H9 (cell line): ENCODE data around the gene C1QB. TPM values are rescaled to one million over a fixed set of nuclear protein-coding genes. Genes with fewer than 3 reads are reported as not detected.

Source experiments
- DNase-seq: peaks from one replicate; pipeline ENCODE4 v3.0.0-alpha.2; 2017
- H2AFZ ChIP-seq: one replicate; pipeline ENCODE4 v1.6.1; 2013; ENCODE audit warnings: mild to moderate bottlenecking, low read length, control low read depth, moderate library complexity
- H2AK5ac ChIP-seq: 2 replicates; pipeline ENCODE4 v1.6.1; 2013; ENCODE audit warnings: low read length, control low read depth, mixed read lengths; ENCODE audit not compliant: insufficient read length
- H2BK120ac ChIP-seq: one replicate; pipeline ENCODE4 v1.6.1; 2013; ENCODE audit warnings: low read depth, mild to moderate bottlenecking, low read length, control low read depth, inconsistent platforms; ENCODE audit not compliant: poor library complexity, severe bottlenecking
- H2BK12ac ChIP-seq: 2 replicates; pipeline ENCODE4 v1.6.1; 2013; ENCODE audit warnings: low read length, control low read depth, mixed read lengths, low read depth; ENCODE audit not compliant: insufficient read length
- H2BK15ac ChIP-seq: 2 replicates; pipeline ENCODE4 v1.6.1; 2013; ENCODE audit warnings: low read depth, low read length, control low read depth
- H2BK20ac ChIP-seq: one replicate; pipeline ENCODE4 v1.6.1; 2013; ENCODE audit warnings: low read depth, mild to moderate bottlenecking, low read length, control low read depth, inconsistent platforms; ENCODE audit not compliant: poor library complexity, severe bottlenecking
- H2BK5ac ChIP-seq: 2 replicates; pipeline ENCODE4 v1.6.1; 2013; ENCODE audit warnings: low read length, control low read depth, mixed read lengths; ENCODE audit not compliant: insufficient read length
- H3K14ac ChIP-seq: 2 replicates; pipeline ENCODE4 v1.6.1; 2013; ENCODE audit warnings: low read length, control low read depth; ENCODE audit not compliant: insufficient read depth
- H3K18ac ChIP-seq: 2 replicates; pipeline ENCODE4 v1.6.1; 2013; ENCODE audit warnings: low read depth, mild to moderate bottlenecking, mixed read lengths, low read length, control low read depth; ENCODE audit not compliant: insufficient read length
- H3K23ac ChIP-seq: 2 replicates; pipeline ENCODE4 v1.6.1; 2013; ENCODE audit warnings: low read length, control low read depth, mixed read lengths, low read depth; ENCODE audit not compliant: insufficient read length
- H3K23me2 ChIP-seq: 2 replicates; pipeline ENCODE4 v1.6.1; 2013; ENCODE audit warnings: low read depth, mild to moderate bottlenecking, mixed read lengths, low read length, control low read depth; ENCODE audit not compliant: insufficient read length, poor library complexity, severe bottlenecking
- H3K27ac ChIP-seq: 2 replicates; pipeline ENCODE4 v1.5.1; 2013; ENCODE audit warnings: low read length, control low read depth, mixed read lengths, low read depth; ENCODE audit not compliant: insufficient read length
- H3K27me3 ChIP-seq: 2 replicates; pipeline ENCODE4 v1.6.1; 2013; ENCODE audit warnings: low read length, control low read depth, inconsistent platforms; ENCODE audit not compliant: insufficient read depth
- H3K4ac ChIP-seq: 2 replicates; pipeline ENCODE4 v1.6.1; 2013; ENCODE audit warnings: low read depth, mild to moderate bottlenecking, control low read depth, inconsistent platforms, low read length, moderate library complexity
- H3K4me1 ChIP-seq: 2 replicates; pipeline ENCODE4 v1.6.1; 2013; ENCODE audit warnings: low read length, control low read depth, inconsistent platforms; ENCODE audit not compliant: insufficient read depth
- H3K4me2 ChIP-seq: 2 replicates; pipeline ENCODE4 v1.6.1; 2013; ENCODE audit warnings: low read length, control low read depth, mixed read lengths; ENCODE audit not compliant: insufficient read length, insufficient read depth
- H3K56ac ChIP-seq: 2 replicates; pipeline ENCODE4 v1.6.1; 2013; ENCODE audit warnings: low read depth, mild to moderate bottlenecking, mixed read lengths, low read length, control low read depth; ENCODE audit not compliant: insufficient read length
- H3K79me1 ChIP-seq: 2 replicates; pipeline ENCODE4 v1.6.1; 2013; ENCODE audit warnings: low read depth, mild to moderate bottlenecking, moderate library complexity, low read length, control low read depth, inconsistent platforms; ENCODE audit not compliant: insufficient read depth, poor library complexity, severe bottlenecking
- H3K79me2 ChIP-seq: 2 replicates; pipeline ENCODE4 v1.6.1; 2013; ENCODE audit warnings: low read length, control low read depth, inconsistent platforms; ENCODE audit not compliant: insufficient read depth
- H3K9ac ChIP-seq: 2 replicates; pipeline ENCODE4 v1.6.1; 2013; ENCODE audit warnings: low read length, control low read depth, mixed read lengths; ENCODE audit not compliant: insufficient read length; ENCODE audit errors: extremely low read depth
- H3K9me3 ChIP-seq: one replicate; pipeline ENCODE4 v1.6.1; 2013; ENCODE audit warnings: low read depth, low read length, inconsistent platforms; ENCODE audit not compliant: control insufficient read depth
- H3T11ph ChIP-seq: one replicate; pipeline ENCODE4 v1.6.1; 2013; ENCODE audit warnings: mild to moderate bottlenecking, low read length, control low read depth, inconsistent platforms
- H4K20me1 ChIP-seq: one replicate; pipeline ENCODE4 v1.6.1; 2013; ENCODE audit not compliant: control insufficient read depth, insufficient read length, insufficient read depth
- H4K5ac ChIP-seq: 2 replicates; pipeline ENCODE4 v1.6.1; 2013; ENCODE audit warnings: low read depth, mild to moderate bottlenecking, mixed read lengths, low read length, control low read depth; ENCODE audit not compliant: insufficient read length
- H4K8ac ChIP-seq: replicated peaks from 2 replicates; pipeline ENCODE4 v1.6.1; 2013; ENCODE audit warnings: low read length, control low read depth, mixed read lengths, low read depth; ENCODE audit not compliant: insufficient read length
- H4K91ac ChIP-seq: 2 replicates; pipeline ENCODE4 v1.6.1; 2013; ENCODE audit warnings: low read depth, mild to moderate bottlenecking, moderate library complexity, mixed read lengths, low read length, control low read depth; ENCODE audit not compliant: insufficient read length
- H3K27ac Mint-ChIP-seq, 3 experiments: 2 replicates in 2 of 3; 3 replicates in 1 of 3; pipeline ENCODE4 v1.8.0; 2020 to 2021; ENCODE audit warnings: mixed read lengths in 3 of 3, mild to moderate bottlenecking in 1 of 3, moderate library complexity in 1 of 3
- H3K27me3 Mint-ChIP-seq: 2 replicates; pipeline ENCODE4 v1.8.0; 2021; ENCODE audit warnings: low read depth, mild to moderate bottlenecking, moderate library complexity, mixed read lengths
- H3K36me3 Mint-ChIP-seq, 3 experiments: 2 replicates in 2 of 3; 3 replicates in 1 of 3; pipeline ENCODE4 v1.8.0; 2020 to 2021; ENCODE audit warnings: low read depth in 3 of 3, mixed read lengths in 3 of 3; ENCODE audit not compliant: insufficient read depth in 1 of 3
- H3K4me1 Mint-ChIP-seq, 2 experiments: 2 replicates each; pipeline ENCODE4 v1.8.0; 2020; ENCODE audit warnings: mixed read lengths in 2 of 2
- H3K4me3 Mint-ChIP-seq, 2 experiments: 2 replicates in 1 of 2; 3 replicates in 1 of 2; pipeline ENCODE4 v1.8.0; 2020 to 2021; ENCODE audit warnings: mild to moderate bottlenecking in 2 of 2, mixed read lengths in 2 of 2, moderate library complexity in 1 of 2
- H3K9me3 Mint-ChIP-seq, 2 experiments: 2 replicates in 1 of 2; 3 replicates in 1 of 2; pipeline ENCODE4 v1.8.0; 2020; ENCODE audit warnings: mild to moderate bottlenecking in 2 of 2, mixed read lengths in 2 of 2, moderate library complexity in 1 of 2
- CTCF ChIP-seq: fragments of 200-600 bp; sonication (generic); conservative IDR thresholded peaks from 3 replicates; pipeline ENCODE4 v1.8.0; 2021; ENCODE audit warnings: antibody characterized with exemption, mild to moderate bottlenecking
- WGBS: extraction: QIAGEN DNeasy Blood & Tissue Kit; methylation state at CpG from one replicate; pipeline ENCODE4 v1.1.7; 2013; ENCODE audit warnings: missing lambda C conversion rate, low lambda C conversion rate, mixed read lengths; ENCODE audit not compliant: insufficient read length; ENCODE audit errors: extremely low coverage; 5-methylcytosine and 5-hydroxymethylcytosine counted together
- total RNA-seq: library from RNA; stranded (reverse); gene quantifications from 2 replicates; pipeline ENCODE4 v1.2.1, GENCODE V29; 2021

Gene C1QB
- total RNA-seq, 1 experiment from 2014 or later: not detected

GRCh38 chr1:22609291-22609690, 43.7 kb upstream of the C1QB start:
- no peak overlapping the region for H2BK15ac ChIP-seq
- no peak overlapping the region; a peak in 2 of 5 replicates for H3K4me3 Mint-ChIP-seq
- no CpG with 5 or more reads among the region's 6 CpGs for WGBS
- H3T11ph ChIP-seq: no peak overlapping the region
- H3K4me1 ChIP-seq: no peaks in the 10 kb centered on the region
- H2BK120ac ChIP-seq: no peak overlapping the region
- no peak overlapping the region for H2AK5ac ChIP-seq
- peaks cover 90% of the 10 kb centered on the region for H3K27me3 Mint-ChIP-seq
- H2BK5ac ChIP-seq: no peak overlapping the region
- H3K14ac ChIP-seq: no peak overlapping the region
- H3K9ac ChIP-seq: no peak overlapping the region
- H4K5ac ChIP-seq: no peak overlapping the region
- H2BK20ac ChIP-seq: no peak overlapping the region
- H4K8ac ChIP-seq: no peak overlapping the region
- no peaks in the 10 kb centered on the region for H3K79me2 ChIP-seq
- no peak overlapping the region for H3K4me2 ChIP-seq
- DNase-seq: no peak
- no peak overlapping the region for H4K91ac ChIP-seq
- no peak for TF ChIP-seq CTCF
- H3K4ac ChIP-seq: no peak overlapping the region
- peaks cover 39 to 81% of the 10 kb centered on the region in 2 experiments for H3K4me1 Mint-ChIP-seq
- no peaks in the 10 kb centered on the region for H3K27me3 ChIP-seq
- no peaks in the 10 kb centered on the region for H3K79me1 ChIP-seq
- H3K18ac ChIP-seq: no peak overlapping the region
- H3K27ac Mint-ChIP-seq: no peak overlapping the region; a peak in 1 of 7 replicates
- H3K56ac ChIP-seq: no peak overlapping the region
- H3K23me2 ChIP-seq: no peaks in the 10 kb centered on the region
- no peaks in the 10 kb centered on the region for H3K9me3 ChIP-seq
- H3K27ac ChIP-seq: no peak overlapping the region
- H3K23ac ChIP-seq: no peak overlapping the region
- H3K36me3 Mint-ChIP-seq: no peaks in the 10 kb centered on the region
- no peak overlapping the region for H2BK12ac ChIP-seq
- peaks cover 0 to 3% of the 10 kb centered on the region in 2 experiments; a peak in 2 of 5 replicates for H3K9me3 Mint-ChIP-seq
- H2AFZ ChIP-seq: no peak overlapping the region
- no peaks in the 10 kb centered on the region for H4K20me1 ChIP-seq
